ENCODE measurements around the gene PTGER1.
"Not testable (repeated sequence)": the region's sequence is repeated elsewhere in the genome, so short reads cannot be mapped to it uniquely, and the experiment has no call there.

PTGER1 gene, protein sequence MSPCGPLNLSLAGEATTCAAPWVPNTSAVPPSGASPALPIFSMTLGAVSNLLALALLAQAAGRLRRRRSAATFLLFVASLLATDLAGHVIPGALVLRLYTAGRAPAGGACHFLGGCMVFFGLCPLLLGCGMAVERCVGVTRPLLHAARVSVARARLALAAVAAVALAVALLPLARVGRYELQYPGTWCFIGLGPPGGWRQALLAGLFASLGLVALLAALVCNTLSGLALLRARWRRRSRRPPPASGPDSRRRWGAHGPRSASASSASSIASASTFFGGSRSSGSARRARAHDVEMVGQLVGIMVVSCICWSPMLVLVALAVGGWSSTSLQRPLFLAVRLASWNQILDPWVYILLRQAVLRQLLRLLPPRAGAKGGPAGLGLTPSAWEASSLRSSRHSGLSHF

GRCh38 chr19:14475251-14476073 lies at the start of gene PTGER1:
Gene PTGER1 (minus strand): TSS chr19:14475354. CDS start chr19:14474320, 1,034 bp downstream.
- DNase-seq, result no peak

- DNase-seq, result no peak
These were observed 45.4 kb upstream of the PTGER1 start for GRCh38 chr19:14520543-14520942.

DNA sequence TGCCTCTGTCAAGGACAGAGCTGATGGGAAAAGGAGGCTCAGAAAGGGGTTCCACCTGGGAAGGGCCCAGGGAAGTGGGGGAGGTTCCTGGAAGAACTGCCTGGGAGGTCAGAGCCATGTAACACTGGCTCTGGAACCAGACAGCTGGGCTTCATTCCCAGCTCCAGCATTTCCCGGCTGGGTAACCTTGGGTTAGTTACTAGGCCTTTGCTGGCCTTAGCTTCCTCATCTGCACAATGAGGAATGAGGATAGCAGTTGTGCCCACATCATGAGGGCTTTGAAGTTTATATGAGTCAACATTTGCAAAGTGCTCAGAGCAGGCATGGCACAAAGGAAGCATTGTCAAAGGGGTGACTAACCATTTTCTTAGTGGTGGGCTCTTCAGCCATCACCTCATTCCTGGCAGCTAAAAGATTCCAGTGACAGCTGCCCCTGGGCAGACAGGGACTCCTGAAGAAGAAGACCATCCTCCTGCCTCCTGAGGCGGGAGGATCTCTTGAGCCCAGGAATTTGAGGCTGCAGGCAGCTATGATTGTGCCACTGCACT lies 44.8 kb upstream of the PTGER1 start:
- DNase-seq, result no peak

GRCh38 chr19:14519245-14519859 lies 44.2 kb upstream of the PTGER1 start:
- DNase-seq, result no peak

- no peak for DNase-seq
These were observed 42.8 kb upstream of the PTGER1 start, which contains the start of gene DNAJB1 for GRCh38 chr19:14517840-14518505. Gene DNAJB1 (minus strand): TSS chr19:14518397. CDS start chr19:14518349, 48 bp downstream.

- no peak for DNase-seq
These were observed 42.3 kb upstream of the PTGER1 start for GRCh38 chr19:14517446-14517839.

GRCh38 chr19:14516746-14517438 lies 41.7 kb upstream of the PTGER1 start:
- DNase-seq, result no peak

DNA sequence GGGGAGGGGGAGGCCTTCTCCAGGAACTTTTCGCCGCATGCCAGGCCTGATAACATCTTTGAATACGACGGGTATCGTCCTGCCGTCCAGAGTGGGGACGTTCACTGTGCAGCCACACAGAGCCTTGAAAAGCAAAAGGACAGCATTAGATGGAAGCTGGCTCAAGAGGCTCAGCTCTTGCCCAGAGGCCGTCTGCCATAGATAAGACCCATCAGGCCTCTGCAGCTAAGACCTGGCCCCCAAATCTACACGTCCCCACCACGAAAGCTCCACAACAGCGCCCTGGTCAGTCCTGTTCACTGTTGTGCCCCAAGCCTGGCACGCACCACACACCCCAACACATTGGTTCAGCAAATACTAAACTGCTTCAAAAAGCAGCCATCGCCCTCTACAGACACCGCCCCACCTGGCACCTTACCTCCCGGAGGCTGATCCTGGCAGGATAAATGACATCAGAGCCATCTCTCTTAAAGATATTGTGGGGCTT lies 40.9 kb upstream of the PTGER1 start:
- DNase-seq, result no peak

DNA sequence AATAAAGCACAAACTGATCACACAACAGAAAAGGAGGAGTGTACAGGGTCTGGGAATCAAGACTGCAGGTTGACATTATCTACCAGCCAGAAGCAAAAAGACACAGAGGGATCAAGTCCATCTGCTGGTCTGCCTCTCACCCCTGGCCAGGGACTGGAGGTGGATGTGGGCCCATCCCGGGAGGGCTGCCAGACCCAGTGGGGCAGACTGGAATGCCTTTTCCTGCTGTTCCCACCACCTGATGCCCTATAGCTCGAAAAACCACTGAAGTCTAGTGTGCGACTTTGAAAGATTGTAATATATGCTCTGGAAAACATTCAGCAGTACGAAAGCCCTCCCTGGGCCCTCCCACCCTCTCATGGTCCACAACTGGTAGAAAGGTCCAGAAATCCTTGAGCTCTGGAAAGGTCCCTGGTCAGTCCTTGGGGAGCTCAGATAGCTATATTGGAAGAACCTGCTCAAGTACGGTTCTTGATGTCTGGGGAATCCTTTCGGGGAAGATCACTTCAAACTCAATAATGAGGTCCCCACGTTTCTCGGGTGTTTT lies 40.4 kb upstream of the PTGER1 start:
- no peak for DNase-seq

- DNase-seq, result no peak
These were observed 39.2 kb upstream of the PTGER1 start for GRCh38 chr19:14514215-14514863.

DNA sequence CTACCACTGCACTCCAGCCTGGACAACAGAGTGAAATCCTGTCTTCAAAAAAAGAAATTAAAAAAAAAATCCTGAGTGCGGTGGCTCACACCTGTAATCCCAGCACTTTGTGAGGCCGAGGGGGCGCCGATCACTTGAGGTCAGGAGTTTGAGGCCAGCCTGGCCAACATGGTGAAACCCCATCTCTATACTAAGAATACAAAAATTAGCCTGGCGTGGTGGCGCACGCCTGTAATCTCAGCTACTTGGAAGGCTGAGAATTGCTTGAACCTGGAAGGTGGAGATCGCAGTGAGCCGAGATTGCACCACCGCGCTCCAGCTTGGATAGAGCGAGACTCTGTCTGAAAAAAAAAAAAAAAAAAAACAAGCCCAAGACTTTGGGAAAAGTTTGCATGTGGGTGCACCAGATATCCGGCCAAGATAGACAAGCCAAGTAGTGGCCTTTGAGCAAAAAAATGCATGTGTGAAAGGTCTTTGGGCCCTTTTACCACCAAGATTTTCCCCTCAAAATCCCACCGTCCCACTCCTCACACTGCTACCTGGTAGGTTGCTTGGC lies 37.3 kb upstream of the PTGER1 start:
- DNase-seq, result no peak

- no peak for DNase-seq
These were observed 36.1 kb upstream of the PTGER1 start for GRCh38 chr19:14511229-14511593.

DNA sequence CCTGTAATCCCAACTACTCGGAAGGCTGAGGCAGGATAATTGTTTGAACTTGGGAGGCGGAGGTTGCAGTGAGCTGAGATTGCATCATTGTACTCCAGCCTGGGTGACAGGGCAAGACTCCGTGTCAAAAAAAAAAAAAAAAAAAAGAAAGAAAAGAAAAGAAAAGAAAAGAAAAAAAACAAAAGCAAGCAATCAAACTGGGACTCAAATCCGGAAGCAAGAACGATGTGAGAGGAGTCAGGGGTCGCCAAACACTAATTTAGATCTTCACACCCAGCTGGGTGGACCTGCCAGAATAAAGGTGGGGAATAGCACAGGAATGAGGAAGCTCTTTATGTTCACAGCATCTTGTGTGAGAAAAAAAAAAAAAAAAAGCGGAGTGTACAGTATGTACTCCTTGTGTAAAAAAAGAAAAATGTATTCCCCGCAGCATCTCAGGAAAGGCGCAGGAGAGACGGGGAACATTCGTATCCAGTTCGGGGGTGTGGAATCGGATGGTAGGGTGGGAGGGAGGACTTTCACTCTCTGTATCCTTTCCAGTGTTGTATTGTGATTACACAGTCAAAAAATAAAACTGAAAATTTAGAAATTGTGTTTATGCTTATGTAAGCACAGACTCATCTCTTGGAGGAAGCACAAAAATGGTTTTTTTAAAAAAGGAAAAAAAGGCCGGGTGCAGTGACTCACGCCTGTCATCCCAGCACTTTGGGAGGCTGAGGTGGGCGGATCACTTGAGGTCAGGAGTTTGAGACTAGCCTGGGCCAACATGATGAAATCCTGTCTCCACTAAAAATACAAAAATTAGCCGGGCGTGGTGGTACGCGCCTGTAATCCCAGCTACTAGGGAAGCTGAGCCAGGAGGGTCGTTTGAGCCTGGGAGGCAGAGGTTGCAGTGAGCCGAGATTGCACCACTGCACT lies 35.4 kb upstream of the PTGER1 start:
- DNase-seq, result no peak

- no peak for DNase-seq
These were observed 32.8 kb upstream of the PTGER1 start for GRCh38 chr19:14507704-14508542.

GRCh38 chr19:14505488-14506239 lies 30.5 kb upstream of the PTGER1 start:
- no peak for DNase-seq

GRCh38 chr19:14504575-14504974 lies 29.4 kb upstream of the PTGER1 start:
- not testable (repeated sequence) for DNase-seq

DNA sequence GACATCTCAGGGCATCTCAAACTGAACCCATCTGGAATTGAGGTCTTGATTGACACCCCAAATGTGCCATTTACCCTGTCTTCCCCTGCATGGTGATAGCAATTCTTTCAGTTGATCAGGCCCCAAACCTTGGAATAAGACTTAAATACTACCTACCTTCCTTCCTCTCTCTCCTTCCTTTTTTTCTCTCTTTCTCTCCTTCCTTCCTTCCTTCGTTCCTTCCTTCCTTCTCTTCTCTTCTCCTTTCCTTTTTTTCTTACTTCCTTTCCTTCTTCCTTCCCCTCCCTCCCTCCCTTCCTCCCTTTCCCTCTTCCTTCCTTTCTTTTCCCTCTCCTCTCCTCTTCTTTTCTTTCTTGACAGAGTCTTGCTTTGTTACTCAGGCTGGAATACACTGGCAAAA lies 28.1 kb upstream of the PTGER1 start:
- no peak for DNase-seq
